ENCODE data around the gene LAMTOR1. TPM values are rescaled to one million over a fixed set of nuclear protein-coding genes. Genes with fewer than 3 reads are reported as not detected.
"Not testable (repeated sequence)": the region's sequence is repeated elsewhere in the genome, so short reads cannot be mapped to it uniquely, and the experiment has no call there.

LAMTOR1 gene
- total RNA-seq = 10 to 100 TPM; 50.3 to 52.4 TPM

- intact Hi-C loops (cut with micrococcal nuclease) = no loop called here
These were observed at the start of gene LAMTOR1 for GRCh38 chr11:72102946-72103753. LAMTOR1 (minus strand) TSS chr11:72103297; CDS start chr11:72103224, 73 bp downstream.

GRCh38 chr11:72150882-72151281 lies 47.8 kb upstream of the LAMTOR1 start:
- POLR2A ChIA-PET = no interaction called here
- no peaks in the 10 kb centered on the region for H3K36me3 Mint-ChIP-seq (ENCODE audit: low read depth)
- no peak for TF ChIP-seq CTCF (IDR thresholded peaks at IDR 0.05)
- no peaks in the 10 kb centered on the region for H3K27me3 Mint-ChIP-seq
- H3K27ac Mint-ChIP-seq = no peak overlapping the region
- H3K4me1 Mint-ChIP-seq (ENCODE audit: low read depth) = no peaks in the 10 kb centered on the region
- intact Hi-C loops (cut with micrococcal nuclease) = no loop called here
- no peak overlapping the region for H3K4me3 Mint-ChIP-seq
- no peak for ATAC-seq
- no peaks in the 10 kb centered on the region for H3K9me3 Mint-ChIP-seq
- DNase-seq = no peak
- CTCF ChIA-PET = interaction anchor here (1.8 kb wide), 1 partner anchor 32 kb away, joined by 5 read pairs; no protein-coding TSS in a partner anchor

More at GRCh38 chr11:72102946-72103753, at the start of gene LAMTOR1:
- no peak for TF ChIP-seq CTCF (IDR thresholded peaks at IDR 0.05)
- peaks cover 37% of the 10 kb centered on the region for H3K4me1 Mint-ChIP-seq (ENCODE audit: low read depth)
- no peaks in the 10 kb centered on the region for H3K9me3 Mint-ChIP-seq
- ChIA-PET POLR2A (interaction anchor here (0.9 to 2.7 kb wide), 6 partner anchors 10 to 24 kb away, joined by 3 to 7 read pairs (median 5); partner anchors contain the start of gene ANAPC15), CTCF (interaction anchor here (1.0 to 15.1 kb wide), 6 partner anchors 9 to 81 kb away, joined by 3 to 278 read pairs (median 10); partner anchors contain the start of gene ANAPC15)
- ATAC-seq (peak; percentile 97), DNase-seq (peak; percentile 100)
- peak within 1 kb of the TSS; percentile 95 for H3K4me3 Mint-ChIP-seq
- no peaks in the 10 kb centered on the region for H3K27me3 Mint-ChIP-seq
- peak within 1 kb of the TSS; percentile 96 for H3K27ac Mint-ChIP-seq
- H3K36me3 Mint-ChIP-seq (ENCODE audit: low read depth) = peaks cover 12% of the 10 kb centered on the region

GRCh38 chr11:72146625-72147024 lies 43.5 kb upstream of the LAMTOR1 start:
- ChIA-PET CTCF (interaction anchor here (1.1 to 4.0 kb wide), 6 partner anchors 13 to 284 kb away, joined by 3 to 61 read pairs (median 6); no protein-coding TSS in a partner anchor), POLR2A (no interaction called here)
- Mint-ChIP-seq H3K36me3 (ENCODE audit: low read depth) (no peaks in the 10 kb centered on the region), H3K4me1 (ENCODE audit: low read depth) (peaks cover 4% of the 10 kb centered on the region), H3K9me3 (no peaks in the 10 kb centered on the region), H3K4me3 (no peak overlapping the region), H3K27me3 (peaks cover 3% of the 10 kb centered on the region), H3K27ac (no peak overlapping the region)
- intact Hi-C loops (cut with micrococcal nuclease) = no loop called here
- DNase-seq = no peak
- TF ChIP-seq CTCF (IDR thresholded peaks at IDR 0.05) = no peak
- no peak for ATAC-seq

- Mint-ChIP-seq H3K27me3 (peaks cover 3% of the 10 kb centered on the region), H3K27ac (no peak overlapping the region), H3K4me3 (no peak overlapping the region), H3K36me3 (ENCODE audit: low read depth) (no peaks in the 10 kb centered on the region), H3K4me1 (ENCODE audit: low read depth) (peaks cover 12% of the 10 kb centered on the region), H3K9me3 (no peaks in the 10 kb centered on the region)
- ATAC-seq (no peak), DNase-seq (no peak)
- ChIA-PET POLR2A (interaction anchor here (1.0 to 2.1 kb wide), 2 partner anchors 9 to 168 kb away, joined by 3 to 5 read pairs; no protein-coding TSS in a partner anchor), CTCF (interaction anchor here (0.6 to 4.0 kb wide), 38 partner anchors 9 to 1730 kb away, joined by 3 to 61 read pairs (median 9); partner anchors contain the start of genes ANAPC15, FOLR3, LAMTOR1 and XNDC1N)
- no peak for TF ChIP-seq CTCF (IDR thresholded peaks at IDR 0.05)
- intact Hi-C loops (cut with micrococcal nuclease) = no loop called here
These were observed 41.9 kb upstream of the LAMTOR1 start for GRCh38 chr11:72144807-72145565.

- H3K27ac Mint-ChIP-seq; ATAC-seq; H3K9me3 Mint-ChIP-seq; intact Hi-C loops (cut with micrococcal nuclease); H3K27me3 Mint-ChIP-seq; DNase-seq; H3K4me3 Mint-ChIP-seq; POLR2A ChIA-PET; H3K36me3 Mint-ChIP-seq (ENCODE audit: low read depth): not testable (repeated sequence)
- CTCF ChIA-PET = interaction anchor here (1.2 to 4.0 kb wide), 12 partner anchors 12 to 165 kb away, joined by 3 to 61 read pairs (median 14); partner anchors contain the start of gene LAMTOR1
- H3K4me1 Mint-ChIP-seq (ENCODE audit: low read depth) = peaks cover 12% of the 10 kb centered on the region
These were observed 39.4 kb upstream of the LAMTOR1 start for GRCh38 chr11:72142543-72142942.

GRCh38 chr11:72142086-72142485 lies 39.0 kb upstream of the LAMTOR1 start:
- H3K4me3 Mint-ChIP-seq; DNase-seq; H3K9me3 Mint-ChIP-seq; ATAC-seq; POLR2A ChIA-PET; H3K27ac Mint-ChIP-seq; H3K36me3 Mint-ChIP-seq (ENCODE audit: low read depth); intact Hi-C loops (cut with micrococcal nuclease); H3K27me3 Mint-ChIP-seq: not testable (repeated sequence)
- CTCF ChIA-PET = interaction anchor here (1.6 kb wide), 1 partner anchor 95 kb away, joined by 3 read pairs; no protein-coding TSS in a partner anchor
- H3K4me1 Mint-ChIP-seq (ENCODE audit: low read depth) = peaks cover 12% of the 10 kb centered on the region
